NCI-H774 (cell line): ENCODE measurements around the gene SPTBN5.

ENCODE experiments used
- DNase-seq: peaks from one replicate; lab custom pipeline; 2025; lab: John Stamatoyannopoulos, UW

Gene SPTBN5

GRCh38 chr15:41824062-41824745 is 69.6 kb downstream of the SPTBN5 start:
- no peak for DNase-seq

- no peak for DNase-seq
These were observed 70.4 kb downstream of the SPTBN5 start for GRCh38 chr15:41823502-41823901.

- DNase-seq = no peak
These were observed 70.9 kb downstream of the SPTBN5 start for GRCh38 chr15:41822957-41823356.

- DNase-seq = no peak
These were observed 71.4 kb downstream of the SPTBN5 start for GRCh38 chr15:41822471-41822870.

GRCh38 chr15:41821831-41822230 is 72.0 kb downstream of the SPTBN5 start:
- no peak for DNase-seq

GRCh38 chr15:41820791-41821423 is 72.9 kb downstream of the SPTBN5 start:
- no peak for DNase-seq

- DNase-seq = no peak
These were observed 74.3 kb downstream of the SPTBN5 start for GRCh38 chr15:41819455-41820050.

GRCh38 chr15:41817781-41818180 is 76.1 kb downstream of the SPTBN5 start:
- no peak for DNase-seq

- no peak for DNase-seq
These were observed 76.5 kb downstream of the SPTBN5 start for GRCh38 chr15:41817327-41817726.

GRCh38 chr15:41816788-41817187 is 77.1 kb downstream of the SPTBN5 start:
- DNase-seq = no peak

- no peak for DNase-seq
These were observed 79.3 kb downstream of the SPTBN5 start for GRCh38 chr15:41814534-41814933.

GRCh38 chr15:41813426-41813825 is 80.4 kb downstream of the SPTBN5 start:
- no peak for DNase-seq

GRCh38 chr15:41812820-41813375 is 81.0 kb downstream of the SPTBN5 start:
- no peak for DNase-seq

- DNase-seq = no peak
These were observed 82.2 kb downstream of the SPTBN5 start for GRCh38 chr15:41811432-41812195.

GRCh38 chr15:41810651-41811431 is 83.0 kb downstream of the SPTBN5 start:
- DNase-seq = no peak

- no peak for DNase-seq
These were observed 84.2 kb downstream of the SPTBN5 start for GRCh38 chr15:41809526-41810220.

- no peak for DNase-seq
These were observed 84.7 kb downstream of the SPTBN5 start for GRCh38 chr15:41809121-41809520.

- no peak for DNase-seq
These were observed 87.3 kb downstream of the SPTBN5 start for GRCh38 chr15:41806291-41807181.

GRCh38 chr15:41805711-41806110 is 88.1 kb downstream of the SPTBN5 start:
- no peak for DNase-seq
